Retina (tissue), 1 donor: ENCODE data around the gene PSMC4.

Experiments
- DNase-seq: peaks from one replicate; pipeline ENCODE4 v3.0.0-alpha.2; 2016

The PSMC4 gene

DNA sequence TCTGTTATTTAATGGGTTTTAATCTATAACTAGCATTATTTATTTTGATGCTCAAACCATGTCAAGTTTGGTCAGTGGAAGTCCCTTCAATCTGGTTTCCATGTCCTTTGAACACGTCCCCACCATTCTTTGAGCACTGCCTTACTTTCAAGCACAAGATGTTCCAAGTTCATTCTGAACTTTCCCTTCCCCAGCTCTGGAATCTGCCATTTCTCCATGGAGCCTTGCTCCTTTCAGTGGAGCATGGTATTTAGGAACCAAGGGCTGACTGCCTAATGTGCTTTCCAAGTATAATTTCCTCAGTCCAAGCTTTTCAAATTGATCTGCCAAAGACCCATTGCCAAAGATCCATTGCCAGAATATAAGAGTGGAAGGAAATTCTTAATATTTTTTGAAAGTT lies 24.8 kb downstream of the PSMC4 start:
- no peak for DNase-seq

DNA sequence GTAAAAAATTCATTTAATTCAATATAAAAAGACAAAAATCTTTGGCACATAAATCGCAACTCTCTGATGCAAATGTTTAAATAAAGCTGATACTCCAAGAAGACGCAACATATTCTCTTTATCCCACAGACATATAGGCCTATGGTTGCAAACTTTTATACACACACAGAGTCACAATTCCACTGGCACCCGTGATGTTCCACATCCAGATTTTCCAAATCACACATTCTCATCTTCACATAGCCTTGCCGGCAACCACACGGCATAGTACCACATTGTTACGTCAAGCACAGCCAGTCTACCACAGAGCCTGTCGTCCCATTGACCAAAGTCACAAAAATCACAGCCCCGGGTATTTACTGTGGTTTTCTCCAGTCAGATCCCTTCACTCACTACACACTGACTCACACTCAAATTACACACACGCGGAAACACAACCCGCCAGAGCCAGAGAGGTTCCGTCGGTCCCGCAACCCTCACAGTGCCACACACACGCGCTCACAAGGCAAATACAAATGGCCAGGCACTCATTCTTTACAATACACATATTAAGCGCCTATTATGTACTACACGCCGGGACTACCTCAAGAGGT lies 25.3 kb downstream of the PSMC4 start:
- DNase-seq = no peak

DNA sequence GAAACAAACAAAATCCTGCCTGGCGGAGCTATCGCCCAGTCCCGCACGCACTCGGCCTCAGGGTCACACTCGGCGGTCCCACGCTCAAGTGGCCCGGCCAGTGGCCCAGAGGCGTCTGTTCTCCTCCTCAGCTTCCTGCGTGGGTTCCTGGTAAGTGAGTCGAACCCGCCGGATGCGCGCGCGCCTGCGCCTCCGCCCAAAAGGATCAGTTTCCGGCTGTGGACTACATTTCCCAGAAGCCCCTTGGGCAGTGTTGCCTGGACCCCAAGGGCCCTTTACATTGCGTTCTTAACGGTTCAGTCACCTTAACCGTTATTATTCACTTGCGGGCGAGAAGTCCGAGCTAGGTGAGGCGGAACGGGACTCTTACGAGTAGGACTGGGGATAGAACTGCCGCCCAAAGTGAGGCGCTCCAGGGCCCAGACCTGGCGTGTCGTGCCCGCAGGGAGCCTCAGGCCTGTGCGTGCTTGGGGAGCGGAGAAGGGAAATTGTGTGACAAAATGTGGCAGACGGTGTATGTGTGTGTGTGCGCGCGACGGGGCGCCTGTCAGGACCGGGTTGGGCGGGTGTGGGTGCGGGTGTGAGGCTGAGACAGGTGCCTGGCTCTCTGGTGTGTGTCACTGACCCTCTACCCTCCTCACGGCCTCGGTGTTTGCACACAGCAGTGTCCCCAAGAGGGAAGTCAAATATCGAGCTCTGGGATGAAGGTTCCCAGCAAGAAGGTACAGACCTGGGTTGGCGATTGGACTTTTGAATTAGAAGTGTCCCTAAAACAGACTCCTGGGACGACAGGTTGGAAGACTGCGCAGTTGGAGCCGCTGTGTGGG lies 26.1 kb downstream of the PSMC4 start, which contains the start of gene ZNF546:
Gene ZNF546 (plus strand): TSS at position 250 of the 827 bp plus-strand sequence. CDS start 1,267 bp downstream, outside the sequence.
- DNase-seq = peak; percentile 98

DNA sequence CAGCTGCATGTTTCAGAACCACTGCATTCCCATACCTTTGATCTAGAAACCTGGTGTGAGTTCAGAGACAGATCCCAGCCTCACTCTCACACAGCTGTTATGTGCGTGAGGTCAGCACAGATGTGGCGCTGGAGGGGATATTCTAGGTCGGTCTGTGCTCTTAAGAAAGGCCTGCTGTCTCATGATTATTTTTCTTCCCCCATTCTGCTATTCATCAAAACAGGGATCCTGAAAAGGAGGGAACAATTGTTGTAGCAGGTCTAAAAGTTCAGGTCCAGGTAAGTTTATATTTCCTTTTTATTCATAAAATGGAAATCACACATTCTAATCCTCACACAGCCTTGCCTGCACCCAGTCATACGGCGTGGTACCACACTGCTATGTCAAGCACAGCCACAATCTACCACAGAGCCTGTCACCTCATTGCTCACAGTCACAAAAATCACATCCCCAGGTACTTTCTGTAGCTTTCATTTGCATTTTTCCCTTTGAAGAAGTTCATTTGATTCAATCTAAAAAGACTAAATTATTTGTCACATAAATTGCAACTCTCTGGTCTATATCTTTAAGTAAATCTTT lies 26.8 kb downstream of the PSMC4 start:
- no peak for DNase-seq

DNA sequence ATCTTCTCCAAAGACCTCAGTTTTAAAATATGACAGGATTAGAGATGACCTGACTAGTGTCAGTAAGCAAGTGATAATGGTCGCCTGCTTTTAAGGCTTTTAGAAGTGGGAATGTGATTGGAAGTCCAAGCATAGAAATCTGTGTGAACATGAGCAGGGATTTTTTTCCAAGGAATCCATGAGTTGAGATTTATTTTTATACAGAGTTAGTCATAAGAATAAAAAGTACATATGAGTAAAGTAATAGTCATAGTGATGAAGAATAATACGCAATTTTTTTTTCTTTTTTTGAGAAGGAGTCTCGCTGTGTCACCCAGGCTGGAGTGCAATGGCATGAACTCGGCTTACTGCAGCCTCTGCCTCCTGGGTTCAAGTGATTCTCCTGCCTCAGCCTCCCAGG lies 27.5 kb downstream of the PSMC4 start:
- no peak for DNase-seq

DNA sequence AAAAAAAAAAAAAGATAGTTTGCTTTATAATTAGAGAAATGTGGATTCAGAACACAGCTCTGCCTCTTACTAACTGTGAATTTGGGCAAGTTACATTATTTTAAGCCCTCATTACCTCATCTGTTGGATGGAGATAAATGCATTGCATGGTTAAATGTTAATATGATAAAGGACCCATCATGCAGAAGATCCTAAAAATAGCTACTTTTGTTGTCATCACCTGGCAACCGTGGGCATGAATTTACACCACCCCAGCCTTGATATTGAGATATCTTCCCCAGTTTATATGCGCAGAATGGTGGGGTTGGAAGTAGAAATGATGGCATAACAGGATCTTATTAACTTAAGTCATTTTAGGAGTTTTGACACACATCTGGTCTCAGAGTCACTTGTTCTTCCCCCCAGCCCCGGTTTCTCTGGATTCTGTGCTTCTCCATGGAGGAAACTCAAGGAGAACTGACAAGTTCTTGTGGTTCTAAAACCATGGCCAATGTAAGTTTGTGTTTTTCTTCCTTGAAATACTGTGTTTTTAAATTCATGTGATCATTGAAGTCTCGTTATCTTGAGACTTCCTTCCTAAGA lies 34.8 kb downstream of the PSMC4 start:
- DNase-seq = no peak

DNA sequence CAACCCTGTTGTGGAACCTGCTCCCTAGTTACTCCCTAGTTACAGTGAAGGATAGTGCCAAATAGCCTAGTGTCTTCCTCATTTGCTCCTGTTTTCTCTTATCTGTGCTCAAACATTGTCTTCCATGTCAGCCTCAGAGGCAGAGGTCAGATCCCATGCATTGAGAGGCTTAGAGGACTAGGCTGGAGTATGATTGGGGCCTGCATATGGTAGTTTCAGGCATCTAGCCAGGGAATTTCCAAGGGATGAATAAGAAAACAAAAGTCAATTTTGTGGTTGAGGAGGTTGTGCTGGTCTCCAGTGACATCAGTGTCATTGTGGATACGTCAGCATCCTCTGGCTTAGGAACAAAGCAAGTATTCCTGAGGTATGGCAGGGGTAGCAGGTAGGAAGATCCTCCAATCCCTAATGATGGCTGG lies 35.3 kb downstream of the PSMC4 start:
- no peak for DNase-seq

DNA sequence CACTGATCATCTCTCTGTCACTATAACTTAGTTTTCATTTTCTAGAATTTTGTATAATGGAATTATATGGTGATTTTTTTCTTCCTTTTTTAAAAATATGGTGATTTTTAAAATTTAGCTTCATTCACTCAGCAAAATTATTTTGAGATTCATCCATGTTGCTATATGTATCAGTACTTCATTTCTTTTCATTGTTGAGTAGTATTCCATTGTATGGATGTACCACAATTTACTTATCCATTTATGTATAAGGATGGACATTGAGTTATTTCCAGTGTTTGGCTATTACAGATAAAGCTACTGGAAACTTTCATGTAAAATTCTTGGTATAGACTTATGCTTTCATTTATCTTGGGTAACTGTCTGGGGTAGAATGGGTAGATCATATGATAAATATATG lies 38.7 kb downstream of the PSMC4 start:
- DNase-seq = no peak

DNA sequence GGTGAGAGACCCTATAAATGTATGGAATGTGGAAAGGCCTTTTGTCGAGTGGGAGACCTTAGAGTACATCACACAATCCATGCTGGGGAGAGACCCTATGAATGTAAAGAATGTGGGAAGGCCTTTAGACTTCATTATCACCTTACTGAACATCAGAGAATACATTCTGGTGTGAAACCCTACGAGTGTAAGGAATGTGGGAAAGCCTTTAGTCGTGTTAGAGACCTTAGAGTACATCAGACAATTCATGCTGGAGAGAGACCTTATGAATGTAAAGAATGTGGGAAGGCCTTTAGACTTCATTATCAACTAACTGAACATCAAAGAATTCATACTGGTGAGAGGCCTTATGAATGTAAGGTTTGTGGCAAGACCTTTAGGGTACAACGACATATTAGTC lies 43.0 kb downstream of the PSMC4 start:
- DNase-seq = no peak

DNA sequence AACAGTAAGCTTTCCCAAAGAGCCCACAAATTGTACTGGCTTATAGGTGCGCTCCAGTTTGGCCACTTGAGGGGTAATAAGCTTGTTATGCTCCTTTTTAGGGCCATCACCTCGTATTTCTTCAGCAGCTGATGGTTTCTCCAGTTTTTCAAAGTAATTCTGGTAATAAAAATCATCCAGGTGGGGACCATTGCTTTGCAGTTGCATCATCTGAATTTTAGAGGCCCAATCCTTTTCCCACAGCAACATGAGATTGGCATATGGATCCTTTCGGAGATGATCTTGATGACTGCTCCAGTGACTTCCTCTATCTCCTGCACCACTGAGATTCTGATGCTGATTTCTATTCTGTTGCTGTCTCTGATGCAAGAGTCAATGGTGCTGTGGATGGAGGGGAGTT lies 53.0 kb downstream of the PSMC4 start:
- no peak for DNase-seq

DNA sequence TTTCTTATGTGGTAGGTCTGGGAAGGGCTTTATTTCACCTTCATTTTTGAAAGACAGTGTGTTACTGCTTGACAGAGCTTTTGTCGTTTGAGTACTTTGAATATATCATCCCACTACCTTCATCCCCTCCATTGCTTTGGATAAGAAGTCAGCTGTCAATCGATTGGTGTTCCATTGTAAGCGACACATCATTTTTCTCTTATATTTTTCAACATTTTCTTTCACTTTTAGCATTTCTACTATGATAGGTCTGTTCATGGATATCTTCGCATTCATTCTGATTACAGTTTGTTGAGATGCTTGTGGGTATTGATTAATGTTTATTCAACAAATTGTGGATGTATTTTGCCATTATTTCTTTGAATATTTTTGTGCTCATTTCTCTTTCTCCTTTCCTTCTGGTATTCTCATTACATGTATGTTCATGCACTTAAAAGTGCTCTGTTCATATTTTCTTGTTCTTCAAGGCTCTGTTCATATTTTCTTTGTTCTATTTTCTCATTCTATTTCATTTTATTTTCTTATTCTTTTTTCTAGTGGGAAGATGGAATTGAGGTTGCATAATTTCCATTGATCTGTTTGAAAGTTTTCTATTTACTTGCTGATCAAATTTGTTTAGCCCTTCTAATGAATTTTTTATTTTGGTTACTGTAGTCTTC lies 55.1 kb downstream of the PSMC4 start:
- no peak for DNase-seq

DNA sequence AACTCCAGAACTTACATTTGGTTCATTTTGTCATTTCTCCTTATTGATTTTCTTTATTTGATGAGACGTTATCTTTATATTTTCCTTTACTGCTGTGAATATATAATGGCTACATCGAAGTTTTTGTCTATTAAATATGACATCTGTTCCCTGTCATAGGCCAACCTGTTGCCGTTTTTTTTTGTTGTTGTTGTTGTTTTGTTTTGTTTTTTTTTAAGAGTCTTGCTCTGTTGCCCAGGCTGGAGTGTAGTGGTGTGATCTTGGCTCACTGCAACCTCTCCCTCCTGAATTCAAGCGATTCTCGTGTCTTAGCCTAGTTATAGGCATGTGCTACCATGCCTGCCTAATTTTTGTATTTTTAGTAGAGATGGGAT lies 55.6 kb downstream of the PSMC4 start:
- no peak for DNase-seq
